SK-N-SH (cell line): ENCODE results near the gene ZXDC. TPM values are rescaled to one million over a fixed set of nuclear protein-coding genes. Genes with fewer than 3 reads are reported as not detected.

Experiments
- CTCF ChIA-PET: fragments of 300-600, 350-600 bp; formaldehyde crosslinking; extraction: SDS; loops from one replicate; lab custom pipeline; 2021; lab: Yijun Ruan, JAX
- POLR2A ChIA-PET: fragments of 350-600 bp; sonication (Branson Sonifier 250); formaldehyde crosslinking; extraction: SDS; loops from one replicate; lab custom pipeline; 2020; ENCODE audit warnings: antibody characterized with exemption, inconsistent platforms; lab: Yijun Ruan, JAX
- DNase-seq: peaks from one replicate; pipeline ENCODE4 v3.0.0; 2012
- H2AFZ ChIP-seq: fragments of 200-600 bp; sonication (generic); 2 replicates; pipeline ENCODE4 v1.8.1; 2016; ENCODE audit warnings: antibody characterized with exemption, mild to moderate bottlenecking, low read depth
- H3F3A ChIP-seq: fragments of 200-600 bp; sonication (generic); replicated peaks from 2 replicates; pipeline ENCODE3; 2016; ENCODE audit warnings: antibody characterized with exemption, mild to moderate bottlenecking; ENCODE audit not compliant: insufficient read depth
- H3K27ac ChIP-seq, 2 experiments: fragments of 200-500 bp in 1 of 2; fragments of 200-600 bp in 1 of 2; sonication (Bioruptor generic) in 1 of 2; sonication (generic), shearing (Covaris generic) in 1 of 2; 2 replicates each; pipeline versions ENCODE4 v1.5.1 to v1.6.1; 2014 to 2016; ENCODE audit warnings: low read depth in 2 of 2, inconsistent platforms in 1 of 2, low read length in 1 of 2, mild to moderate bottlenecking in 1 of 2, mixed read lengths in 1 of 2
- H3K27me3 ChIP-seq: fragments of 200-600 bp; sonication (generic), shearing (Covaris generic); 2 replicates; pipeline ENCODE4 v1.6.1; 2016; ENCODE audit warnings: mixed run types; ENCODE audit not compliant: insufficient read depth
- H3K36me3 ChIP-seq, 2 experiments: fragments of 200-500 bp in 1 of 2; fragments of 200-600 bp in 1 of 2; sonication (Bioruptor generic) in 1 of 2; sonication (generic) in 1 of 2; replicated peaks in 1 of 2; 2 replicates each; pipeline versions ENCODE3 to v1.5.1; 2014 to 2016; ENCODE audit warnings: low read length in 1 of 2, mild to moderate bottlenecking in 1 of 2; ENCODE audit not compliant: insufficient read depth in 2 of 2, control insufficient read depth in 1 of 2
- H3K4me1 ChIP-seq, 2 experiments: fragments of 200-500 bp in 1 of 2; fragments of 200-600 bp in 1 of 2; sonication (Bioruptor generic) in 1 of 2; sonication (generic), shearing (Covaris generic) in 1 of 2; 2 replicates each; pipeline versions ENCODE4 v1.5.1 to v1.6.1; 2014 to 2016; ENCODE audit warnings: low read depth in 1 of 2, low read length in 1 of 2, mixed run types in 1 of 2; ENCODE audit not compliant: insufficient read depth in 2 of 2, control insufficient read depth in 1 of 2
- H3K4me2 ChIP-seq: fragments of 200-600 bp; sonication (generic), shearing (Covaris generic); 2 replicates; pipeline ENCODE4 v1.6.1; 2017; ENCODE audit warnings: mixed run types
- H3K4me3 ChIP-seq, 2 experiments: fragments of 200-500 bp in 1 of 2; fragments of 200-600 bp in 1 of 2; sonication (Bioruptor generic) in 1 of 2; sonication (generic), shearing (Covaris generic) in 1 of 2; 2 replicates each; pipeline versions ENCODE4 v1.5.1 to v1.8.1; 2014 to 2016; ENCODE audit warnings: low read depth in 2 of 2, inconsistent platforms in 1 of 2, low read length in 1 of 2, mild to moderate bottlenecking in 1 of 2, mixed read lengths in 1 of 2, moderate library complexity in 1 of 2
- H3K79me2 ChIP-seq: fragments of 200-600 bp; sonication (generic); 2 replicates; pipeline ENCODE4 v1.8.1; 2017; ENCODE audit warnings: mild to moderate bottlenecking; ENCODE audit not compliant: insufficient read depth
- H3K9ac ChIP-seq: fragments of 200-600 bp; sonication (generic); 2 replicates; pipeline ENCODE4 v1.6.1; 2017; ENCODE audit warnings: mixed run types
- H3K9me2 ChIP-seq: fragments of 200-600 bp; sonication (generic); 2 replicates; pipeline ENCODE4 v1.6.1; 2017; ENCODE audit warnings: mixed run types
- H3K9me3 ChIP-seq: fragments of 200-600 bp; sonication (generic); 2 replicates; pipeline ENCODE4 v1.6.1; 2017; ENCODE audit warnings: mixed run types, mild to moderate bottlenecking, moderate library complexity
- H4K20me1 ChIP-seq: fragments of 200-600 bp; sonication (generic); 2 replicates; pipeline ENCODE4 v1.6.1; 2017; ENCODE audit warnings: mild to moderate bottlenecking, mixed run types; ENCODE audit not compliant: insufficient read depth
- ELF1 ChIP-seq: IDR thresholded peaks from 2 replicates; pipeline ENCODE4 v1.4.0; 2012
- EP300 ChIP-seq, 2 experiments: IDR thresholded peaks; 2 replicates each; pipeline versions ENCODE4 v1.4.0 to v1.6.1; 2012; ENCODE audit warnings: borderline replicate concordance in 1 of 2, low read depth in 1 of 2, low read length in 1 of 2
- EZH2phosphoT487 ChIP-seq: fragments of 200-600 bp; sonication (generic); IDR thresholded peaks from 2 replicates; pipeline ENCODE4 v1.6.1; 2017; ENCODE audit warnings: low read depth, mixed run types, mild to moderate bottlenecking, antibody characterized with exemption, moderate library complexity, borderline replicate concordance
- FOXJ3 ChIP-seq: sonication (generic); formaldehyde crosslinking; IDR thresholded peaks from 2 replicates; pipeline ENCODE4 v1.5.1; 2020; ENCODE audit warnings: mild to moderate bottlenecking, missing genetic modification reagents
- GATA2 ChIP-seq: sonication (generic); formaldehyde crosslinking; IDR thresholded peaks from 2 replicates; pipeline ENCODE4 v1.5.0; 2020; ENCODE audit warnings: mild to moderate bottlenecking, missing genetic modification reagents
- IRF3 ChIP-seq: fragments of 150-350 bp; IDR thresholded peaks from 2 replicates; pipeline ENCODE4 v1.6.1; 2016; ENCODE audit warnings: mild to moderate bottlenecking, low read depth, low read length
- MXI1 ChIP-seq: IDR thresholded peaks from 2 replicates; pipeline ENCODE4 v1.6.1; 2012; ENCODE audit warnings: mild to moderate bottlenecking, low read depth, low read length, improper control_type of control experiment
- NFIC ChIP-seq: IDR thresholded peaks from 2 replicates; pipeline ENCODE4 v1.4.0; 2012; ENCODE audit warnings: borderline replicate concordance
- POLR2AphosphoS5 ChIP-seq: IDR thresholded peaks from 2 replicates; pipeline ENCODE4 v1.6.1; 2012; ENCODE audit warnings: low read depth, low read length
- RAD21 ChIP-seq: IDR thresholded peaks from 2 replicates; pipeline ENCODE4 v1.6.1; 2012; ENCODE audit warnings: mild to moderate bottlenecking, low read length
- RCOR1 ChIP-seq: fragments of 150-350 bp; IDR thresholded peaks from 2 replicates; pipeline ENCODE4 v1.6.1; 2017; ENCODE audit warnings: antibody characterized with exemption, low read length
- REST ChIP-seq: IDR thresholded peaks from 2 replicates; pipeline ENCODE4 v1.6.1; 2012; ENCODE audit warnings: mild to moderate bottlenecking, low read depth, low read length, moderate library complexity
- RXRA ChIP-seq: IDR thresholded peaks from 2 replicates; pipeline ENCODE4 v1.4.0; 2012; ENCODE audit warnings: low read depth, mild to moderate bottlenecking, borderline replicate concordance
- SIN3A ChIP-seq: IDR thresholded peaks from 2 replicates; pipeline ENCODE4 v1.6.1; 2012; ENCODE audit warnings: low read depth, mild to moderate bottlenecking, low read length, moderate library complexity, borderline replicate concordance
- SMC3 ChIP-seq: IDR thresholded peaks from 2 replicates; pipeline ENCODE4 v1.6.1; 2012; ENCODE audit warnings: low read depth, low read length, improper control_type of control experiment
- TCF12 ChIP-seq: IDR thresholded peaks from 2 replicates; pipeline ENCODE4 v1.4.0; 2012
- TEAD4 ChIP-seq: IDR thresholded peaks from 2 replicates; pipeline ENCODE4 v1.4.0; 2012; ENCODE audit warnings: mild to moderate bottlenecking, borderline replicate concordance; ENCODE audit not compliant: insufficient read depth
- USF1 ChIP-seq: IDR thresholded peaks from 2 replicates; pipeline ENCODE4 v1.4.0; 2012; ENCODE audit warnings: low read depth, borderline replicate concordance
- USF2 ChIP-seq: fragments of 150-350 bp; IDR thresholded peaks from 2 replicates; pipeline ENCODE4 v1.6.1; 2017; ENCODE audit warnings: antibody characterized with exemption, low read length, low read depth, borderline replicate concordance
- WGBS: methylation state at CpG from one replicate; pipeline ENCODE4 v1.1.6; 2017; ENCODE audit warnings: low lambda C conversion rate; 5-methylcytosine and 5-hydroxymethylcytosine counted together
- polyA plus RNA-seq, 3 experiments: library from polyadenylated mRNA; depleted of rRNA; stranded (reverse); fragments of >200 nt; gene quantifications; 2 replicates each; pipeline ENCODE4 v1.2.3, GENCODE V29; 2012

ZXDC gene
- polyA plus RNA-seq, 1 of the 3 experiments (the other 2 are of a cell fraction) = 8.5 TPM

GRCh38 chr3:126485956-126486355 lies 10.3 kb upstream of the ZXDC start:
- no peaks in the 10 kb centered on the region for H3F3A ChIP-seq
- no peak overlapping the region for H3K4me2 ChIP-seq
- H2AFZ ChIP-seq = no peak overlapping the region
- H3K79me2 ChIP-seq = no peaks in the 10 kb centered on the region
- no peaks in the 10 kb centered on the region for H3K36me3 ChIP-seq
- CTCF ChIA-PET = no interaction called here
- H3K9me2 ChIP-seq = no peaks in the 10 kb centered on the region
- H3K9me3 ChIP-seq = no peaks in the 10 kb centered on the region
- POLR2A ChIA-PET = no interaction called here
- WGBS = 87% methylated on average over 6 of the region's 9 CpGs
- no peaks in the 10 kb centered on the region for H4K20me1 ChIP-seq
- H3K4me1 ChIP-seq = peaks cover 0 to 25% of the 10 kb centered on the region in 2 experiments; a peak in 1 of 4 replicates
- H3K4me3 ChIP-seq = no peak overlapping the region
- TF ChIP-seq GATA2 (CRISPR knock-in tag) (no peak), SMC3 (no peak), ELF1 (no peak), RXRA (no peak), FOXJ3 (CRISPR knock-in tag) (no peak), EZH2phosphoT487 (no peak), IRF3 (no peak), TEAD4 (no peak), RCOR1 (no peak), SIN3A (no peak), NFIC (no peak), USF1 (no peak), MXI1 (no peak), REST (no peak), POLR2AphosphoS5 (no peak), USF2 (no peak), RAD21 (no peak), TCF12 (no peak), EP300 (IDR thresholded peaks at IDR 0.05; ENCODE audit: borderline replicate concordance in 1 of 2, low read depth in 1 of 2, low read length in 1 of 2) (no peak)
- H3K27me3 ChIP-seq = peaks cover 7% of the 10 kb centered on the region
- no peak overlapping the region for H3K27ac ChIP-seq
- no peak overlapping the region for H3K9ac ChIP-seq
- no peak for DNase-seq
